GM19324 (cell line): ENCODE measurements around the gene SAXO2.
"Not testable (repeated sequence)": the region's sequence is repeated elsewhere in the genome, so short reads cannot be mapped to it uniquely, and the experiment has no call there.

Experiments used
- ATAC-seq: cut with Tn5 transposase; IDR thresholded peaks from one replicate; pipeline ENCODE4 v1.9.1; 2021; ENCODE audit warnings: mild to moderate bottlenecking, moderate library complexity; ENCODE audit not compliant: unreplicated experiment, low FRiP score

The SAXO2 gene, protein sequence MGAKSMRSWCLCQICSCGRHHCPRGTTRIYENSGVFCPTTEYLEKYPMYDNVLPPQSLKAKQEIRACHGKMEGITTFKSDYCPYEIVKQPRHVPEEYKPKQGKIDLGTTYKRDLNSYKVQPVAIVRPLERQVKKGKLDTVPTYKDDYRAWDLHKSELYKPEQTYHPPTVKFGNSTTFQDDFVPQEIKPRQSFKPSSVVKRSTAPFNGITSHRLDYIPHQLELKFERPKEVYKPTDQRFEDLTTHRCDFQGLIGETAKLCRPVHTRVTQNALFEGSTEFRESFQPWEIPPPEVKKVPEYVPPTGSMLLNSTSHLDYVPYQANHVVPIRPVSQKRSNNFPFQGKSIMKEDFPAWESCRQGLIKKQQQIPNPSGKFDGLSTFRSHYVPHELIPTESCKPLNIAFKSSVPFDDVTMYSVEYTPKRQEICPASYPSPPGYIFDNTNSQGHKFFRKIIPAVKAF

DNA sequence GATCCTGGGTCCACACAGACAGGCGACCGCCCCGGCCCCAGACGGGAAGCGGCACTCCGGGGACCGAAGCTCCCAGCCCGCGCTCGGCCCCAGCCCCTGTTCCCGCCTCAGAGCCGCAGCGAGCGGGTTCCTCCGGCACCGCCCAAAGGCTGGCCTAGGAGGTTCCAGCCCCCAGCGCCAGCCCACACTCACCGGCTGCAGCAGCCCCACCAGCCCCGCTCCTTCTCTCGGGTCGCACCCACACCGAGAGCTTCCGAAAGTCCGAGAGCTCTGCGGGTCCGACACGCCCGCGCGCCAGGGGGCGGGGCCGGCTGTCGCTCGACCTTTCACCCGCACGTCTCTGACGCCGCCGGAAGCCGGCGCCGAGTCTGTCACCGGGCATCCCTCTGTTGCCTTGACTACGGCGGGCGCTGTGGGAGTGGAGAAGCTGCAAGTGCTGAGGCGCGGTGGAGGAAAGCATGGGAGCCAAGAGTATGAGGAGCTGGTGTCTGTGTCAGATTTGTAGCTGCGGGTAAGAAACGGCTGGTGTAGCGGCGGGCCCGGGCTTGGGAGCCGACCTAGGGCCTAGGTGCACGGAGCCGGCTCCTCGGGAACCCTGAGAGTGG is at the start of gene SAXO2, which contains the start of gene EFL1:
TSS of gene SAXO2 (plus strand) at position 397 of the 605 bp plus-strand sequence. CDS start at position 459, 62 bp downstream.
TSS of gene EFL1 (minus strand) at position 313 of the 605 bp plus-strand sequence. CDS start 956 bp downstream, outside the sequence.
- peak; percentile 97 for ATAC-seq

DNA sequence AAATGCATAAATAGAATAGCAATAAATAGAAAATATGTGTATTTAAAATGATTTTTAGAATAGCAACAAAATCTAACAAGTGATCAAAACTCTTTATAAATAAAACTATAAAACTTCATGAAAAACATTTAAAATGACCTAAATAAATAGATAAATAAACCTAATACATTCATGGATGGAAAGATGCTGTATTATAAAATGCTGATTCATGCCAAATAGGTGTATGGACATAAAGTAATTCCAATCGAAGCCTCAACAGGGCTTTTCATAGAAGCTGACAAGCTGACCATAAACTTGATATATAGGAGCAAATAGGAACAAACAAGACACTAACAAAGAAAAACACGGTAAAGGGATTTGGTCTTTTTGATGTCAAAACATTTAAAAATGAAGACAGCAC is 46.5 kb upstream of the SAXO2 start:
- ATAC-seq = not testable (repeated sequence)

DNA sequence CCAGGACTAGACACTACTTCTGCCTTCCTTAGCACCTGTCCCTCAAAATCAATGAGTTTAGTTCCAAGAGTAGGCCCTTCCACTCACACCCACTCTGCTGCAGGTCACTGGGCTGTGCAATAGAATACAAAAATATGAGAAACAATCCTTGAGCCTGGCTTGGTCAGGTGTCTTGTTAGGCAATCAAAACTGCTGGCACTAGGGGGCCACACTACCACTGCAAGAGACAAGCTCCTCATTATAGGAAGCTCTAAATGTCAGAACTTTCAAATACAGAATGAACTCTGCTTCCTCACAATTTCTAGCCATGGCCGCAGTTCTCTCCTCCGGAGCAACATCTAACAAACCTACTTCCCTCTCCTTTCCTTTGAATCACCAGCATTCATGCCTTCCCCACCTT is 41.1 kb upstream of the SAXO2 start:
- not testable (repeated sequence) for ATAC-seq

DNA sequence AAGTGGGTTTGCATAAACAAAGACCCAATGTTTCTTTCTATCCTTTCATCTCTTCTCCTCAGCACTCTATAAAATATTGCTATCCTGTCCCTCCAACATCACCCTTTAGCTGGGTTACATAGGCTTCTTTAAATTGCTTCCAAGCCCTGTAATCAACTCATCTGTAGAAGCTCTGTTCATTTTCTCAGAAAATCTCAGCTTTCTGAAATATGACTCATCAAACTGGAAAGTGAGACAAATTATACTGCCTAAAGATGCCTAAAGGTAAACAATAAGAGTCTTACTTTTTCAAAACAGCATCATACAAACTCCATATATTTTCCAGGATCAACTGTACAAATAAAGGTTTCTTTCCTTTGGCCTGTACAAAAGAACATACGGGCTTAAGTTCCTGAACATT is 33.9 kb upstream of the SAXO2 start:
- no peak for ATAC-seq

DNA sequence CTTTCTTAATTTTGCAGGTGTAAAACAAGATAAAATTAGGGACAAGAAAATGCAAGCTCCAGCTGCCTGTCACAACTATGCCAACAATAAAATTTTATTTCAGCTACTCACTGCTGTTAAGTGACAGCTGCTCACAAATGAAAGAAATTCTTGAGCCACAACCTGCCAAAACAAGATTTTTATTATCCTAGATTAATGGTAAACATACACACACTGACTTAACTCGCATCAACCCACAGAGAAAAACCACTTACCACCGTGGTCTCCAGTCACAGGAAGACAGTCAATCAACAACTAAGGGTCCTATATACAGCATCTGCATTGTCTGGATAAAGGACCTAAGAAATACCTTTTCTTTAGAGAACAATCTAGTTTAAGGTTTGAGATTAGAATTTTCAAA is 31.4 kb upstream of the SAXO2 start:
- no peak for ATAC-seq

DNA sequence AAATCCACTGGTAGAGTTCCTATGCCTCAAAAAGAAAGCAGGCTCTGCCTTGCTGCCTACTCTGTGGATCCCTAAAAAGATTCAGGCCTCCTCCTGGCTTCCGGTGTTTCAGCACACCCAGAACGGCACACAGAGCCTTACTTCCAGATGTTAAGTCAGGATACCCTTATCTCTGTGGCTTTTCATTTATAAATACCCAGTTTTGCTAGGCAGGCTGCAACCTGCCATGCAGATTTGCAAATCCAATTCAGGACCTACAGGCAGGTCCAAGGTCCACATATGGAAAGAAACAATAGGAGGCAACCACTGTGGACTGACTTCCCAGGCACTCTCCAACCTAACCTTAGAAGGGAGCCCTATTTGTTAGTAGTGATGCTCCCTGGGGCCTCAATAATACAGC is 30.8 kb upstream of the SAXO2 start:
- no peak for ATAC-seq

DNA sequence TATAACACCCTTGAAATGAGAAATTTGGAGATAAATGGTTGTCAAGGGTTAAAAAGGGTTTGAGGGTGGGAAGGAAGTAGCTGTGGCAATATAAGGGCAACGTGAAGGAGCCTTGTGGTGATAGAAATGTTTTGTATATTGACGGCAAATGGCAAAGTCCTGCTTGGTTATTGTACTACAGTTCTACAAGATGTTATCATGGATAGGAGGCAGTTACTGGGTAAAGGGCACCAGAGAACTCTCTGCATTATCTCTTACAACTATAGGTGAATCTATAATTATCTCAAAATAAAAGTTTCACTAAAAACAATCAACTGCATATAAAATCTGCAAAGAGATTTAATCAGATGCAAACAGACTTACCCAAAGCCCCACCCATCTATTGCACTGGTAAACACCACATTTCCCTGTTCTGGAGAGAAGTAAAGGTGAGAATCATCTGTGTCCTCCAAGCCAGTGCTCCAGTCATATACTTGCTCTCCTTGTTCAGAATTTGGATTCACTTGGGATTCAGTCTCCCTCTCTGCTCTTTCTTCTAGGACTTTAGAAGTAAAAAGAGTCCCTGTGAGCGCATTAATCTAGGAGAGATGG is 24.6 kb upstream of the SAXO2 start:
- not testable (repeated sequence) for ATAC-seq

DNA sequence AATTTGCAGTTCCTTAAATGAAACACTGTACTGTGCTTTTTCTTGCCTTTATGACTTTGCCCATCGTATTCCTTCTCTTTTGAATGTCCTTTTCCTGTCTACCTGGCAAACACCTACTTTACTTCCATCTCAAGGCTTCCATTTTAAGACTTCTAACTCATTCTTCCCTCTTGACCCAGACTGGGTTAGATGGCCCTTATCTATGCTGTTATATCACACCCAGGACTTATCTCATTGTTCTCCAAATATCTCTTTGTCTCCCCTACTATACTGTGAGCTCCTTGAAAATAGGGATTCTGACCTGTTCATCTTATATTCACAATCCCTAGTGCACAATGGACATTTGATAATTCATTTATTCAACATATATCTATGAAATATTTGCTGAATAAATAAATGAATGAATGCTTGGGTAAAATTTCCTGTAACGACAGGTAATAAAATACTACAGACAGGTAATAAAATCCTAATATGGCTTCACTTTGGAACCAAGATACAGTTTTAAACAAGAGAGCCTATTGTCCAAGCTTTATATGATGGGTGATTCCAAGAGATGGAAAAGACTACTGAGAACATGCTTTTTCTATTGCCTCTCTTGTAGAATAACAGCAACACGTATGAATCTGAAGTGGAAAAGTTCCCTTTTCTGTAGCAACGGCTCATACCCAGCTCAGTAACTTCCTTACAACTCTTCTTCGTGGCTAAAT is 22.8 kb upstream of the SAXO2 start:
- ATAC-seq = no peak

DNA sequence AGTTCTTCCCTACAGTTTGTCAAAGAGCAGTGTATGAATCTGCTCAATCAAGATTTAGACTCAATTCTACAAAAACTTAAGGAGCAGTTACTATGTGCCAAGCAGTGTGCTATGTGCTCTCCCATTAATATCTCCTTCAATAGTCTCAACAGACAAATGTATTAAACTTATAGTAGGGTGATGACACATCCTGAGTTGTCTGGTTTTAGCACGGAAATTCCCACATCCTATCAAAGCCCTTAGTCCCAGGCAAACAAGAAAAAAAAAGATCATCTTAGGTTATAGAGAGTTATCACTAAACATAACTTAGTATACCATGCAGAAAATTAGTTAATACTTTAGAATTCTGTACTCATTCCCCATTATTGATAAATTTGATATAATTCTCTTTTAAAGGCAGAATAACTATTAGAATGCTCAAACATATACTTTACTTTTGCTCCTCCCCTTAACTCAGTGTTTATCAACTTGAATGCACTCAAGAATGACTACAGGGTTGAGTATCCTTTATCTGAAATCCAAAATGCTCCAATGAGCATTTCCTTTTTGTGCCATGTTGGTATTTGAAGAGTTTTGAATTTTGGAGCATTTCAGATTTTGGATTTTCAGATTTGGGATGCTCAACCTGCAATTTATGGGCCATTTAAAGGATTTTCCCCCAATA is 20.6 kb upstream of the SAXO2 start:
- ATAC-seq = not testable (repeated sequence)

DNA sequence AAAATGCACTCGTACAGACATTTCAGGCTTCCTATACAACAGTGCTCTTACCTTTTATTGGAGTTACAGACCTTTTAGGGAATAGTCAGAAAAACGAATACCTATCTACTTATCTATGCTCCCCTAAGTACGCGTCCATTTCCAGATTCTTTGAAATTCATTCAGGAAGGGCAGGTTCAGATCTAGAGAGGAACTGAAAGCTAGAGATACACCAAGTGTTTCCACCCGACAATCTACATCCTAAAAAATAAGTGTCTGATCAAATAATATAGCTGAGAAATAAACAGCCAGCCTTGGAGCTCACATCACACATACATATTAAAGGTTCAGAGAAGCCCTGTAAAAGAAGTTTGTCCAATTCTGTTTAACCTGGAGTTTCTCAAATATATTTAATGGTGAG is 19.0 kb upstream of the SAXO2 start:
- ATAC-seq = not testable (repeated sequence)

DNA sequence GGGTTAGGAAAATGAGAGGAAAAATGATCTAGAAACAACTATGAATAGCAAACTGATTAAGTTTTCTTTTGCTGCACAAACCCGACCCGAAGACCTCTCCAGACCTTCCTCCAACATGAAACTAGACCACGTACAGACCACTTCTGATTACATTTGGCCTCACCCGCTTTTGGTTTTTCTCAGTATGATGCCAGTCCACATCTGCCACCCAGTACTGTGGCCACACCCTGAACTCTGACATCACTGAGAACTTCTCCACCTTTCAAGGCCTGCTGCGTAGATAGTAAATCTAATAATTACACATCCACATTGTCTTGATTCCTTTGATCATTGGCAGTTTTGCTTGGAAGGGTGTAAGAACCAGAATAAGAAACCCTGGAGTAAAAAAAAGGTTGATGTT is 16.7 kb upstream of the SAXO2 start:
- not testable (repeated sequence) for ATAC-seq

DNA sequence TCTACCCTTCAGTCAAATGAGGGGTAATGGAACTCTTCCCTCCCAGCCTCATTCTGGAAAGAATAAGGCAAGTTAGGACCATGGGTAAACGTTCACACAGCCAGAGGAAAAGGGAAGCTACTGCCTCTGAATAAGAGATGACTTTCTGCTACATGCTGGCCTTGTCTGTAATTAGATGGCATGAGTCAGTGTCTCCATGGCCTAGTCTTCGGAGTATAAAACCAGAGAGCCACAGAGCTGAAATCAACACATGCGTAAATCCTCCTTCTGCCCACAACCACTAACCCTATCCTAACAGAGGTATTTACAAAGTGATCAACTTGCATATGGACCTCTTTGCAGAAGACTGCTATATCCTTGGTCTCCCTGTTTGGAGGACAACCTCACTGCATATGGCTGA is 14.4 kb upstream of the SAXO2 start:
- not testable (repeated sequence) for ATAC-seq

DNA sequence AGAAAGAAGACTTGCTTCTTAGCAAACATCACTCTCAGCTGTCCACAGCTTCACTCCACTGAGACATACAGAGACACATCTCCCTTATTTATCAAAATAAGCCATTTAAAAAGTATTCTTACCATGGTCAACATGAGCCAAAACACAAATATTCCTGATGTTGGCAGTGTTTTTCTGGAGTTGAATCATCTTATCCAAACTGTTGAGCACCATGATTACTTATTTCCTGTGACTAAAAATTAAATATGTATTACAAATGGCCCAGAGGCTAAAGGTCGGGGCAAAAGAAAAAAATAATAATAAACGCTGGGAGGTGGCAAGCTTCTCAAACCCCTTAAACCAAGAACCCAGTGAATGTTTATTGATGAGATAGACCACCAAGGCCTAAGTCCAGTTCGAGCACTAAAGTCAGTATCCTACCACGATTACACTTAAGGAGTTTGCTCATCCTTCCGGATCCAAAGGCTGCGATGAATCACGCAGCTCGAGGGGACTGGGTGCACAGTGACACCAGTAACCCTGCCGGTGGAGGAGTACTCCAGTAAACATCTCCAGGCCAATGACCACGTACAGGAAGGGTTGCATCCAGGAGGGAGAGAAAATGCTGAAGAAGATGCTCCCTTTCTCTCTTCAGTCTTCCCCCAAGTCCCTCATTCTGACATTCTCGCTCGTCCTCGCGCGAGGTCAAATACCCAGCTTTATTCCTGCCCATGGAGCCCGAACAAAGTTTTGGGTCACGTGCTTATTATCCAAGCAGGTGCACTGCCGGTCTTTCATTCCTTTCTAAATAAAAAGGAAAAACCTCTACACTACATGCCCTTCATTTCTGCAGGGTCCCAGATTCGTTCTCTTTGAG is 824 bp upstream of the SAXO2 start:
- ATAC-seq = peak; percentile 18

DNA sequence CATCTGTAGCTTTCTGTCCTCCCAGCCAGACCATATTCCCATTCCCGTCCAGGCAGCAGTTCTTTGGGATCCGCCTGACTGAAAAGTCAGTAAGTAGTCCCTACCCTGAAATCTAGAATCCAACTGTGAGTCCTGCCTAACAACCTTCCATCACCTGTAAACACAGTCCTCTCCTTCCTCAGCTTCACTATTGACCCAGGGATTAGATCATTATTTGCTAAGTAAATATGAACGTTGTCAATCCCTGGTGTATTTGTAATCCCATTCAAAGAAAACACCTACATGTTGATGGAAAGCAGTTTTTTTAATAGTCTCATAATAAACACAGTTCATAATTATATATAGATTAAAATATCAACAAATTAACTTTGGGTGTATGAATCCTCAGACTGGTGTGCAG is 732 bp downstream of the SAXO2 start:
- ATAC-seq = no peak

DNA sequence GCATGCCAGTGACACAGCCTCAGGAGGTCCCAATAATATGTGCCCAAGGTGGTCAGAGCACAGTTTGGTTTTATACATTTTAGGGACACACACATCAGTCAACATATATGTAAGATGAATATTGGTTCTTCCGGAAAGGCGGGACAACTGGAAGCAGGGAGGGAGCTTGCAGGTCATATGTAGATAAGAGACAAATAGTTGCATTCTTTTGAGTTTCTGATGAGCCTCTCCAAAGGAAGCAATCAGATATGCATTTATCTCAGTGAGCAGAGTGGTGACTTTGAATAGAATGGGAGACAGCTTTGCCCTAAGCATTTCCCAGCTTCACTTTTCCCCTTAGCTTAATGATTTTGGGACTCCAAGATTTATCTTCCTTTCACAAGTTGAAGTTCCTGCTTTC is 4.5 kb downstream of the SAXO2 start:
- not testable (repeated sequence) for ATAC-seq

DNA sequence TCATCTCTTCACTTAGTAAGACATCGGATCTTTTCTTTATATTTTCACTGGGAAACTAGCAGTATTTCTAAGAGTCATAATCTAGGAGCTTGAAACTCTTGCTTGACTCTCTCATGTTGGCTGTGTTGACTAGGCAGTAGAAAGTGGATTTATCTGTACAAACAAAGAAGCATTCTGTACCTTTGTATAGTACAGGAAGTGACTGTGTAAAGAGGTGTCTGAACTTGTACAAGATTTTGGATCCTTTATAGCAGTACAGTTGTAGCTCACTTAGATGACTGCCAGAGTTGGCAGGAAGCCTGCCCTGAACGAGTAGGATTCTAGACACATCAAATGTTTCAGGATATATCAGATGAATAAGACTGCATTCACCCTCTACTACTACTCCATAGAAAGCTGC is 5.8 kb downstream of the SAXO2 start:
- ATAC-seq = not testable (repeated sequence)

DNA sequence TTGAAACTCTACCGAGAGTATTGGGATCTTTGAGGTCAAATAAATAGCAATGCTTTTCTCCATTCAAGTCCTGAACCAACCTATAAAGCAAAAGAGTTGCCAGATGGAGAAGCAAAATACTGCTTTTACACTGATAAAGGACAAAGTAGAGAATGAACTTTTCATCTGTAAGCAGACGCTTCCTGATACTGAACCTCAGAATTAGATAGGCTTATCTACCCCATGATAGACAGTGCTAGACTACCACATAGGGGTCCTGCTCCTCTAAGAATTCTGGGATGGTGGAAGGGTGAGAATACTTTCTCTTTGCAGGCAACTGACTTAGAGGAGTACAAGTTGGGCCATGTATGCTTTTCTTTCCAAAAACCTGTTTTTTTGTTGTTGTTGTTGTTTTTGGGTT is 9.5 kb downstream of the SAXO2 start:
- no peak for ATAC-seq

DNA sequence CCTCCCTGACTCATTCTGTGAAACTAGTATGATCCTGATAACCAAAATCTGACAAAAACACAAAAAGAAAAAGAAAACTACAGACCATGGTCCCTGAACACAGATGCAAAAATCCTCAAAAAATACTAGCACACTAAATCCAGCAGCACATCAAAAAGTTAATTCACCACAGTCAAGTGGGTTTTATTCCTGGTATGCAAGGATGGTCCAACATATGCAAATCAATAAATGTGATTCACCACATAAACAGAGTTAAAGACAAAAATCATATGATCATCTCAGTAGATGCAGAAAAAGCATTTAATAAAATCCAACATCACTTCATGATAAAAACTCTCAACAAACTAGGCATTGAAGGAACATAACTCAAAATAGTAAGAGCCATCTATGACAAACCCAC is 12.8 kb downstream of the SAXO2 start:
- no peak for ATAC-seq

DNA sequence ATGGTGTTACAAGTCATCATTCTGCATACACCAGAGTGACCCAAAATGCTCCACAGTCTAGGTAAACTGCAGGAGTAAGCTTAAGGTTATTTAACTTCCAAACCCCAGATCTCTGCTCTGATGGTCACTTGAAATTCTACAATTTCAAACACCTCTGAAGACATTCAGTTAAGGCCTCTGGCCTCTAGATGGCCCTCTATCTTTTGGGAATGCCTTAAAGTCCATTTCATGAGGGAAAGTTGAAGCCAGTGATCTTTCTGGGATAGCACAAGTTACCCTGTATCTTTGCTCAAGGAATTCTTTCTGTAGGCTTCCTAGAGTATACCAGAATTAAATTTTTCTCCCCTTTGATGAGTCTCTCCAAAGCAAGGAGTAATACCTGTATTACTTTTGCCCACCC is 18.7 kb downstream of the SAXO2 start:
- ATAC-seq = not testable (repeated sequence)
